K562 (cell line): ENCODE results near the gene RSBN1L. TPM values are rescaled to one million over a fixed set of nuclear protein-coding genes. Genes with fewer than 3 reads are reported as not detected.
A peak's percentile ranks its signal among the peaks of the same experiment; 100 is the strongest.

Experiments
- CBFA2T2 ChIP-seq: fragments of 450-650 bp; conservative IDR thresholded peaks from 2 replicates; pipeline ENCODE4 v1.6.1; 2017; ENCODE audit warnings: mild to moderate bottlenecking
- CHD7 ChIP-seq: fragments of 200-600 bp; sonication (generic); IDR thresholded peaks from one replicate; pipeline ENCODE4 v1.6.1; 2012; ENCODE audit warnings: mild to moderate bottlenecking, low read depth, low read length, inconsistent platforms
- CTBP1 ChIP-seq: fragments of 450-650 bp; IDR thresholded peaks from 2 replicates; pipeline ENCODE4 v1.6.1; 2016; ENCODE audit warnings: borderline replicate concordance
- GATA2 ChIP-seq: sonication (generic); formaldehyde crosslinking; IDR thresholded peaks from 2 replicates; pipeline ENCODE4 v1.4.0; 2020; ENCODE audit warnings: mild to moderate bottlenecking, missing genetic modification reagents
- JUND ChIP-seq, 2 experiments: IDR thresholded peaks; 2 replicates in 1 of 2; 3 replicates in 1 of 2; pipeline ENCODE4 v1.6.1; 2011; ENCODE audit warnings: borderline replicate concordance in 2 of 2, low read depth in 2 of 2, low read length in 2 of 2, improper control_type of control experiment in 1 of 2, missing biosample characterization in 1 of 2, missing genetic modification characterization in 1 of 2, missing genetic modification reagents in 1 of 2
- LEF1 ChIP-seq: fragments of 450-650 bp; IDR thresholded peaks from 2 replicates; pipeline ENCODE4 v1.6.1; 2016; ENCODE audit warnings: mild to moderate bottlenecking
- MYNN ChIP-seq, 2 experiments: sonication (generic); formaldehyde crosslinking in 1 of 2; IDR thresholded peaks; 2 replicates each; pipeline versions ENCODE4 v1.5.0 to v1.6.1; 2016 to 2020; ENCODE audit warnings: antibody characterized with exemption in 1 of 2, missing genetic modification reagents in 1 of 2
- NFE2L1 ChIP-seq: fragments of 450-650 bp; IDR thresholded peaks from 2 replicates; pipeline ENCODE4 v1.6.1; 2016; ENCODE audit warnings: missing genetic modification characterization, low read depth, mild to moderate bottlenecking, missing compliant biosample characterization, moderate library complexity, borderline replicate concordance
- RCOR1 ChIP-seq, 2 experiments: IDR thresholded peaks; 2 replicates each; pipeline ENCODE4 v1.6.1; 2012; ENCODE audit warnings: low read depth in 2 of 2, low read length in 2 of 2, borderline replicate concordance in 1 of 2, improper control_type of control experiment in 1 of 2
- TAL1 ChIP-seq: fragments of 450-650 bp; IDR thresholded peaks from 2 replicates; pipeline ENCODE4 v1.6.1; 2016; ENCODE audit warnings: mild to moderate bottlenecking
- ZBTB11 ChIP-seq, 3 experiments: fragments of 200-800 bp in 1 of 3; fragments of 250-450 bp in 1 of 3; fragments of 450-650 bp in 1 of 3; sonication (Bioruptor Pico) in 1 of 3; sonication (Bioruptor generic) in 1 of 3; formaldehyde crosslinking in 1 of 3; IDR thresholded peaks; 2 replicates each; pipeline versions ENCODE4 v1.6.1 to v1.8.0; 2016 to 2022; ENCODE audit warnings: mild to moderate bottlenecking in 2 of 3, missing genetic modification characterization in 2 of 3, missing compliant biosample characterization in 1 of 3, moderate library complexity in 1 of 3
- ZNF12 ChIP-seq: sonication (generic); formaldehyde crosslinking; IDR thresholded peaks from 2 replicates; pipeline ENCODE4 v1.4.0; 2020; ENCODE audit warnings: mild to moderate bottlenecking, missing genetic modification reagents
- polyA plus RNA-seq, 8 experiments: library from polyadenylated mRNA; depleted of rRNA in 4 of 8; stranded (reverse) in 5 of 8; unstranded in 3 of 8; fragments of >200 nt; fragmentation: Nextera tagmentation in 2 of 8; fragmentation: Illumina TruSeq in 1 of 8; extraction: Ambion mirVana in 2 of 8; extraction: Trizol in 1 of 8; gene quantifications; 2 replicates each; pipeline versions ENCODE4 v1.2.1 to v1.2.3, GENCODE V29; 2011 to 2014; ENCODE audit warnings: inconsistent platforms in 1 of 8, missing spikeins in 1 of 8
- total RNA-seq, 7 experiments: library from RNA; depleted of rRNA in 6 of 7; stranded (reverse); fragments of >200 nt in 6 of 7; fragmentation: Illumina TruSeq in 2 of 7; extraction: Trizol in 2 of 7; gene quantifications; 2 replicates each; pipeline versions ENCODE4 v1.2.1 to v1.2.3, GENCODE V29; 2011 to 2021; ENCODE audit warnings: low replicate concordance in 1 of 7

RSBN1L gene
- total and polyA plus RNA-seq, 9 of the 15 experiments (the other 6 are each of a cell fraction or from before 2014, with no cell fraction given): 6.2 to 35.2 (median 20.1) TPM

GRCh38 chr7:77710861-77711260 is 14.6 kb downstream of the RSBN1L start (continued):
- TF ChIP-seq MYNN (IDR thresholded peaks at IDR 0.05) (no peak), MYNN (CRISPR knock-in tag; IDR thresholded peaks at IDR 0.05) (no peak), CTBP1 (peak; percentile 26; the same call in 1 of the 2 replicates), JUND (IDR thresholded peaks at IDR 0.05; ENCODE audit: borderline replicate concordance, low read depth, low read length) (no peak), JUND (tag; IDR thresholded peaks at IDR 0.05; ENCODE audit: borderline replicate concordance, low read depth, low read length) (0 out of 3 replicates have a peak, but pooled peaks have one; percentile 12), CHD7 (no peak), ZNF12 (CRISPR knock-in tag) (no peak), NFE2L1 (peak; percentile 49; the same call in 1 of the 2 replicates), RCOR1 (IDR thresholded peaks at IDR 0.05; ENCODE audit: borderline replicate concordance in 1 of 2, low read depth in 2 of 2, low read length in 2 of 2) (0 out of 4 replicates have a peak, but pooled peaks of 1 of the 2 experiments have one; percentile 31), TAL1 (peak; percentile 32), CBFA2T2 (peak; percentile 24; the same call in 1 of the 2 replicates), LEF1 (0 out of 2 replicates have a peak, but pooled peaks have one; percentile 16), ZBTB11 (CRISPR knock-in tag; IDR thresholded peaks at IDR 0.05) (peak in 1 of 3 experiments; percentile 54; a peak in 1 of 6 replicates), GATA2 (peak; percentile 46; the same call in 1 of the 2 replicates)
